ENCODE data around the gene WDR13. TPM values are rescaled to one million over a fixed set of nuclear protein-coding genes. Genes with fewer than 3 reads are reported as not detected.

The WDR13 gene
- total RNA-seq: 117 and 134 TPM in 2 replicates

DNA sequence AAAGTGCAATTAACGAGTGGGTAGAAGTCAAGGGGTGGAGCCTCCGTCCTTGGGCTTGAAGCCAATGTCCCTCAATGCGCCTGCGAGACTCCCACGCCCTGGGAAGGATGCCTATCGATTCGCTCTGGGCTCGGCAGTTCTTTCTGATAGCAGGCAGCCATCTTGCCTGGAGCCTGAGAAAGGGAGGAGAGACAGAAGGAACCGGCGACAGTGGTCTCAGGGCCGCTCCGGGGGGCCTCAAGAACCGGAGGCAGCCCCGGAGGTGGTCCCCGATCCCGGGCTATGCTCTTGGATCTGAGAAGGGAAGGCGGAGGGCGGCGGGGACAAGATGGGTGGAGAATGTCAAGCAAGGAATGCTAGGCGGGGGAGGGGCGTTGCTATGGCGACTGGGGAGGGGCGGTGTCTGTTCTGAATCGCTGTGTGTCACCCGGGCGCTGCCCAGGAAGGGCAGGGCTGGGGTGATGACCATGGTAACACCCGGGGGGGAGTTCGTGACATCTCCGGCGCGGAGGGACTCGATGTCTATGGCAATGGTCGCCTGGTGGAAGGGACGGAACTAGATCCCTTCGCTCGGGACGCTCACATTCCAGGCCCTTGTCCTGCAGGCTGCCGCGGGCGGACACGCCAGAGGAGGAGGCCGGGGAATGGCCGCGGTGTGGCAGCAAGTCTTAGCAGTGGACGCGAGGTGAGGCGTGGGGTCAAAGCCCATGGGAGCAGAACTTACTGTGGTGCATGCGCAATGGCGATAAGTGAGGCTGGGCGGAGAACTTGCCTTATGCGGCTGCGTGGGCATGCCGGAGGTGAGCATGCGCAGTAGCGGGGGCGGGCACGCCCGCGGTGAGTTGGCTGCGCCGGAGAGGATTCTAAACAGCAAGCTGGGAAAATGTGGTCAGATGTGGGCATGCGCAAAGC, at the start of gene WDR13:
Gene WDR13 (plus strand): TSS at position 140 of the 912 bp plus-strand sequence. CDS start 505 bp downstream, at position 645.

DNA sequence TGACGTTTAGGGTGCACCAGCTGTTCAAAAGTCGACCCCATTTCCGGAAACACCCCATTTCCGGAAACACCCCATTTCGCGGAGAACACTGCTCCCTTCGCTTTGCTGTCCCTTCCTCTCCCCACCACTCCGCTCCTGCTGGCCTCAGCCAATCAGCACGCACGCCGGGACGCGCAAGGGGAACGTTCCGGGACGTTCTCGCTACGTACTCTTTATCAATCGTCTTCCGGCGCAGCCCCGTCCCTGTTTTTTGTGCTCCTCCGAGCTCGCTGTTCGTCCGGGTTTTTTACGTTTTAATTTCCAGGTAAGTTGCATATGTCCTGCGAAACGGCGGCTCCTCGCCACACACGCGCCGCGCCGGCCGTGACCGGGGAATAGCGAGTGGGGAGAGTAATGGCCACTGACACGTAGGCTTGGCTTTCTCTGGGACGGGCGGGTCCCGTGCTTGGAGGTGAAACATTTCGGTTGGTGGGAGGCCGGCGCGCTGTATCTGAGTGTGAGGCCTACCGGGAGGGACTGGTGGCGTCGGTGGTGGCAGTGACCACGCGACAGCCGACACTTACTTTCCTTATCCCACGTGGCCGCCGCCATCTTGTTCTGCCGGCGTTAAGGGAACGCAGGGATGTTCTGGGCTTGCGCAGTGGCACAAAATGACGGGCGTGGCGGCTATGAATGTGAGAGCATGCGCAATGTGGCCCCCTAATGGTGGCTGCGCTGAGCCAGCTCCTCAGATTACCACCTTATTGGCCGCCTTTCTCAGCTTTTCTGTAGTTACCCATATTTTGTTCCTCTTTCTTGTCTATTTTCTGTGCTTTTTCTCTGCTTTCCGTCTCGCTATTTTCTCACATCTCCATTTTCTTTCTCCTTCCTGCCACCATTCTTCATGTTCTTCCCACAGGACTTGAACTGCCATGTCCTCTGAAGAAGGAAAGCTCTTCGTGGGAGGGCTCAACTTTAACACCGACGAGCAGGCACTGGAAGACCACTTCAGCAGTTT, 22.7 kb upstream of the WDR13 start, which contains the start of gene RBM3:
Gene RBM3 (plus strand): TSS at position 215 of the 997 bp plus-strand sequence. CDS start 697 bp downstream, at position 912.

Other genes with a start within 250 kb of the WDR13 start
- not detected in 2 replicates for gene SSX3, start 240.8 kb upstream of the WDR13 start, total RNA-seq
- not detected in 2 replicates for gene SSX4, start 214.0 kb upstream of the WDR13 start, total RNA-seq
- not detected in 2 replicates for gene SSX4B, start 185.5 kb upstream of the WDR13 start, total RNA-seq
- gene SLC38A5, start 127.2 kb upstream of the WDR13 start, total RNA-seq: 106 and 110 TPM in 2 replicates
- gene FTSJ1, start 121.3 kb upstream of the WDR13 start, total RNA-seq: 50.7 and 50.8 TPM in 2 replicates
- gene PORCN, start 88.5 kb upstream of the WDR13 start, total RNA-seq: 15.6 and 21.8 TPM in 2 replicates
- gene EBP, start 75.7 kb upstream of the WDR13 start, total RNA-seq: 19.4 and 23.3 TPM in 2 replicates
- 9.8 and 11.5 TPM in 2 replicates for gene TBC1D25, start 57.8 kb upstream of the WDR13 start, total RNA-seq
- 40.5 and 60.7 TPM in 2 replicates for gene RBM3, start 23.0 kb upstream of the WDR13 start, total RNA-seq
- 0.13 TPM in 2 replicates for gene WAS, start 86.3 kb downstream of the WDR13 start, total RNA-seq
- 2.3 and 2.9 TPM in 2 replicates for gene SUV39H1, start 99.2 kb downstream of the WDR13 start, total RNA-seq
- not detected in 2 replicates for gene GLOD5, start 164.3 kb downstream of the WDR13 start, total RNA-seq
- not detected in 2 replicates for gene GATA1, start 189.1 kb downstream of the WDR13 start, total RNA-seq
- gene HDAC6, start 204.6 kb downstream of the WDR13 start, total RNA-seq: 39.1 and 42.2 TPM in 2 replicates
- 0.13 TPM in 1 of 2 replicates, not detected in the other for gene ERAS, start 229.0 kb downstream of the WDR13 start, total RNA-seq
- gene PCSK1N, start 238.1 kb downstream of the WDR13 start, total RNA-seq: 0.46 and 10.7 TPM in 2 replicates